GM23338 (cell line): ENCODE data around the gene ST3GAL2.
A peak's percentile ranks its signal among the peaks of the same experiment; 100 is the strongest.

Experiments used
- EZH2phosphoT487 ChIP-seq: fragments of 200-600 bp; sonication (generic); IDR thresholded peaks from one replicate; pipeline ENCODE4 v1.8.1; 2018; ENCODE audit warnings: antibody characterized with exemption; ENCODE audit not compliant: unreplicated experiment
- TF ChIP-seq, protein P1 (sequence below), 2 experiments: fragments of 200-600 bp in 1 of 2; sonication (generic) in 1 of 2; conservative IDR thresholded peaks; 2 replicates each; pipeline versions ENCODE4 v1.5.1 to v1.6.1; 2016 to 2017; ENCODE audit warnings: antibody characterized with exemption in 2 of 2, low read depth in 2 of 2, mild to moderate bottlenecking in 2 of 2, moderate library complexity in 1 of 2

GRCh38 chr16:70467113-70467512, 28.2 kb upstream of the ST3GAL2 start:
- TF ChIP-seq, protein P1, sequence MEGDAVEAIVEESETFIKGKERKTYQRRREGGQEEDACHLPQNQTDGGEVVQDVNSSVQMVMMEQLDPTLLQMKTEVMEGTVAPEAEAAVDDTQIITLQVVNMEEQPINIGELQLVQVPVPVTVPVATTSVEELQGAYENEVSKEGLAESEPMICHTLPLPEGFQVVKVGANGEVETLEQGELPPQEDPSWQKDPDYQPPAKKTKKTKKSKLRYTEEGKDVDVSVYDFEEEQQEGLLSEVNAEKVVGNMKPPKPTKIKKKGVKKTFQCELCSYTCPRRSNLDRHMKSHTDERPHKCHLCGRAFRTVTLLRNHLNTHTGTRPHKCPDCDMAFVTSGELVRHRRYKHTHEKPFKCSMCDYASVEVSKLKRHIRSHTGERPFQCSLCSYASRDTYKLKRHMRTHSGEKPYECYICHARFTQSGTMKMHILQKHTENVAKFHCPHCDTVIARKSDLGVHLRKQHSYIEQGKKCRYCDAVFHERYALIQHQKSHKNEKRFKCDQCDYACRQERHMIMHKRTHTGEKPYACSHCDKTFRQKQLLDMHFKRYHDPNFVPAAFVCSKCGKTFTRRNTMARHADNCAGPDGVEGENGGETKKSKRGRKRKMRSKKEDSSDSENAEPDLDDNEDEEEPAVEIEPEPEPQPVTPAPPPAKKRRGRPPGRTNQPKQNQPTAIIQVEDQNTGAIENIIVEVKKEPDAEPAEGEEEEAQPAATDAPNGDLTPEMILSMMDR (conservative IDR thresholded peaks at IDR 0.05; ENCODE audit: low read depth in 2 of 2): peak; percentile 9 to 56; a peak in 2 of 4 replicates
- TF ChIP-seq EZH2phosphoT487: no peak
